ENCODE data around the gene LMCD1.

LMCD1 gene, protein sequence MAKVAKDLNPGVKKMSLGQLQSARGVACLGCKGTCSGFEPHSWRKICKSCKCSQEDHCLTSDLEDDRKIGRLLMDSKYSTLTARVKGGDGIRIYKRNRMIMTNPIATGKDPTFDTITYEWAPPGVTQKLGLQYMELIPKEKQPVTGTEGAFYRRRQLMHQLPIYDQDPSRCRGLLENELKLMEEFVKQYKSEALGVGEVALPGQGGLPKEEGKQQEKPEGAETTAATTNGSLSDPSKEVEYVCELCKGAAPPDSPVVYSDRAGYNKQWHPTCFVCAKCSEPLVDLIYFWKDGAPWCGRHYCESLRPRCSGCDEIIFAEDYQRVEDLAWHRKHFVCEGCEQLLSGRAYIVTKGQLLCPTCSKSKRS

DNA sequence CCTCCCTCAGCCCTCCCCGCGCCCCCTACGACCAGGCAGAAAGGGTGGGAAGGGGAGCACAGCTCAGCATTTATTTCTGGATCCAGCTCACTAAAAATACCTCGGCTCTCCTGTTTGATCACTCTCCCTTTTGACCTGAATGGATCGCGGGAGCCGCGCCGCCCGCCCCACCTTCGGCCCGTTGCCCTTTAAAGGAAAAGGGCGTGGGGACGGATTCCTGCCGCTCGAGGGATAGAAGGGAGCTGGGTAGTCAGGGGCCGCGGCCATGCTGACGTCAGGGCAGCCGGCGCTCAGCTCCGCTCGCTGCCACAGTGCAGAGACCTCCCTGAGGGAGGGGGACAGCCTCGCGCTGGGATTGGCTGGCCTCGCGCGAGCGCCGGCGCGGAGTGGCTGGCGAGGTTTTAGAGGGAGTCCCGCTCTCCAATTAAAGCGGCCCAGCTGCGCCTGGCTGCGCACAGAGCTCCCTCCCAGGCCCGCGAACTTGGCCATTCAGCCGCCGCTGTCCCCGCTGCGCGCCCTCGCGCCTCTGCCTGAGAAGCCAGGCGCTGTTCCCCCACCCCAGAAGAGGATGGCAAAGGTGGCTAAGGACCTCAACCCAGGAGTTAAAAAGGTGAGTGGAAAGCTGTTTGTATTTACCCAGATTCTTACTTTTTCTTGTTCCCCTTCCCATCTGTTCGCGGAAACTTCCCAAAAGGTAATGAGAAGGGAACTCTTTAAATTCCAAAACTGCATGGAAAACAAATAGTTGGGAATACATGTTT, at the start of gene LMCD1:
Gene LMCD1, plus strand, starts transcription at position 453 of the 761 bp plus-strand sequence. Its CDS starts 116 bp downstream, at position 569.
- DNase-seq = peak; percentile 84

DNA sequence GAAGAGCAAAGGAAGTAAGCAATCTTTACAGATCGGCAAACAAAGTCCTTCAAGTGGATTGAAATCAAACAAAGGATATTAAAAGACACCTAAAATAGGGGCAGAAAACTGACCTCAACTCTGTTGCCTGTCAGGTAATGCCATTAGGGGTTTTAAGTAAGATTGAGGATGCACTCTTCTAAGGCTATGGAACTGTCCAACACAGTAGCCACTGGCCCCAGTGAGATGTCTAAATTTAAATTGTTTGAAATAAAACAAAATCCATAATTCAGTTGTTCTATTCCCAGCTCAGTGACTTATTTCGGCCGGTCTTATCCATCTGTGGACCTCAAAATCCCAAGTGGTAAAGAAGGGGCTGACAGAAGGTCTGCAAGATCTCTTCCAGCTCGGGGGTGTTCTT, 49.5 kb upstream of the LMCD1 start:
- no peak for DNase-seq

DNA sequence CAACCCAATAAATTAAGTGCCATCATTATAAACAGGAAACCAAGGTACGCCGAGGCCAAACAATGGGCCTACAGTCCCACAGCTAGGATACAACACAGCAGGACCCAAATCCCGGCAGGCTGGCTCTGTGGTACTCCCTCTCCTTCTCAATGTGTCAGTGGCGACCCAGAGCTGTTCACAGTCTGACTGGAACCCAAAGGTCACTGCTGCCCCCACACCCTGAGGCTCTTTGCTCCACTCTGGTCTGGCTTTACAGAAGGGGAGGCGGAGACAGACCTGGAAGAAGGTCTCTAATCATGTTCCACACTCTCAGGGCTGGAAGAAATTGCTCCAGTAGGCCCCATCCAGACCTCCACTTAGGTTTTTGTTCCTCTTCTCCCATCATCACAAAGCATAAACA, 48.5 kb upstream of the LMCD1 start:
- no peak for DNase-seq

DNA sequence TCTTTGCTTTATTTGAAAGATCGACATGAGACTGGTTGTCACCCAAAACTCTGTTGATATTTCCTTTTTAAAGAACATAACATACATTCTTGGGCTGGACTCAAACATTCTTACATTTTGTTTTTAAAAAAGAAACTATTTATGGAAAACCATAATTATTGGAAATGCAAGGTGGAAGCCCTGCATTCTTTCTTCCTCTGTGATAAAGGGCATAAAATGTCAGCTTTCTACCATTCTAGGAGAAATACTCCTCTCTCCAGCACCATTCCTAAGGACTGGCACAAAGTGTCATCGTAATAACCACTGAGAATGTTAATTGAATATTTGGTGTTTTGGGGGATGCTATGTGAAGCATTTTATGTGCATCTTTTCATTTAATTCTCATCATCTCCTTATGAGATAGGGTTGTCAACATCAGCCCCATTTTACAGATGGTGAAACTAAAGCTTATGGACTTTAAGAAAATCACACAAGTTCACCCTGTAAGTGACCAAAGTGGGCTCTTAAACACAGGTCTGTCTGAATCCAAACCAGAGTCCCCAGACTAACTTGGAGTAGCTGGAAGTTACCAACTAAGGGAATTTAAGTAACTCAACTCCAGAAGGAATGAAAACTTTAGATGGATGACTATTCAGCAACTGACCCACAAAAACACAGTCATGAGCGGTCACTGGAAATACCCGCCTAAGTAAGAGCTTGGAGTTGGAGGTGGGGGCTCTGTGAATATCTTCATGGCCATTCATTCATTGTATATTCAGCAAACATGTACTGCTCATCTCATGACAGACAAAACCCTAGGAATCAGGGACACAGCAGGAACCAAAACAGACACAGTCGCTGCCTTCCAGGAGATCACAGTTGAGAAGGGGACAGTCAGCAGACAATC, 45.9 kb upstream of the LMCD1 start:
- DNase-seq = no peak

DNA sequence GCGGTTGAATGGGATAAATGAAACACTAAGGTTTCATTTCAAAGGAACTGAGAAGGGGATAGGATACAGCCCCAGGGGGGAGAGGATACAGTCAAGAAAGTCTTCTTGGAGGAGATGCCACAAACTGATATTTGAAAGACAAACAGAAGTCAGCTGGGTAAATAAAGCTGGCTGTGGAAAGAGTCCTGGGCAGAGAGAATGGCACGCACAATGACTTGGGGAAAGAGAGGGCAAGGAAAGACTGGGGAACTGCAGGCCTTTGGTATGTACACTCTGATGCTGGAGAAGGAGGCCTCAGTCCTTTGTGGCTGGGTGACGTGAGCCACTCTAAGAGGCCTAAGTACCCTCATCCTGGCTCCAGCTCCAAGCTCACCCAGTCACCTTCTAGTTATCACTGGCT, 45.2 kb upstream of the LMCD1 start:
- DNase-seq = no peak

DNA sequence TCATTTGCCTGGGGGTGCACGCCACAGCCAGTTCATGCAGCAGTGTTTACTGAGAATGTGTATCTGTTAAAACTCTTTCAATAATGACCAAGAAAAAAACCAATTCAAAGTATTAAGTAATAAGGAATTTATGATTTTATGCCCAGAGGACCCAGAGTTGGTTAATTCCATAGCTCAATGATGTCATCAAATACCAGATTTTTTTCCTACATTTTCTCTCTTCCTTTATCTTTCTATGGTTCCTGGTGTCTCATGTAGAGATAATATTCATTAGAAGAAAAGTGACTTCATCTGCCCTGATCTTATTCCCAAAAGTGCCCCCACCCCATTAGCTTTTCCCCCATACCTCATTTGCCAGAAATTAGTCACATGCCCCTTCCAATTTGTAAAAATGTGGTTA, 44.6 kb upstream of the LMCD1 start:
- no peak for DNase-seq

DNA sequence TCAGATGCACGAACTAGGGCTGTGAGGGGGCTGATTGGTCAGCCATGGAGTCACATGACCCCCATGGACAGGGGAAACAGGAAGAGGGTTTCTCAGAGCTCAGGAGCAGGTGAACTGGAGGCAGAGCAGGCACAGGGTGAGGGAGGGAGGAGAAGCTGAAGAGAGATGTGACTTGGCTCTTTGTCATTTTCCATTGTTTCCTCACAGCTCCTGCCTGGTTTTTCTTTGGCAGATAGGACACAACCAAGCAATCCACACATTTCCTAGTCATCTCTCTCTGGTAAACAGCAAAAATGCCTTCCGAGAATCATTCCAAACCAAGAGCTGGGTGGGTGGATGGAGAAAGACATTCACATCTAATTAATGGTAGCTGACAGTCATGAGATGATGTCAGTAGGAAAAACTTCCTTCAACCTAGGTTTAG, 43.4 kb upstream of the LMCD1 start:
- DNase-seq = no peak

DNA sequence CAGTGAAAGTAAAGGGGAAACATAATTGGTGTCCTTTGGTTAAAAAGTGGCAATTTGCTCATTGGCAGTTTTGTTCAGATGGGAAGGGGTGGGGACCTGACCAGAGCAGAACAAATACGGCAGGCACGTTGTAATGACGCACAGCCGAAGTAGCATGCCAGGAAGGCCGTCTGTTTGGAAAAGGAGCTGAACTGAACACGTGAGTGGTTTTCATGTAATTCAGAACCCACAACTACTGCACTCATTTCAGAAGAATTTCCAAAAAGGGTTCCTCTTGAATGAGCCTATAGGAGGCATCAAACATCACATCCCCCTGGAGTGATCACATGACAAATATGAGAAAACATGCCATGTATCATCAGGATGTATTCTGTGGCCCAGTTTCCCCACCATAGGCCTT, 42.9 kb upstream of the LMCD1 start:
- DNase-seq = no peak

DNA sequence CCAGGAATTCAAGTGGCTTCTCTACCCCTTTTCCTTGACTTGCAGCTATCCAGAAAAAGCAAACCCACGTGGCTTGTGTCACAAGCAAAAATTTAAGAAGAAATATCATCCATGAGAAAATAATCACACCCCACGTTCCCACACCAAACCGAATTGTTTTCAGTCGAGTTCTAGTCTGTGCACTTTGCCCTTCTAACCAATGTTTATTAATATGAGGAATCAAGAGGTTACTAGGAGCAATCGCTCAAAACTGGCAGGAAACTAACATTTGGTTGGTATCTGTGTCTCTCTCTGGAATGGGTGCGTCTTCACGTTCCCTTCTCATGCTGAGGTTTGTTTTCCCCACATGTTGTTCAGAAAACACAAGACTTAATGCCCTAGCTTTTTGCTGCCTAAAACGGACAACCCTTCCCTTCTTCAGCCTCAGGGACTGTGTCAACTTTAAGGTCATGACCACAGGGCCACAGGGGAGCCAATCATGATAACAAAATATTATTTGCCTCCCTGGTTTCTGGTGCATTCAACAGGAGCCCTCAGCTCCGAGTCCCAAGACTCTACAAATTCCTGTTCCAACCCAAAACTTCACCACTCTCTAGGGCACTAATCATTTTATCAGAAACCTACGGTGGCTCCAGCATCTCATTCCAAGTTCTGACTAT, 41.4 kb upstream of the LMCD1 start:
- no peak for DNase-seq

DNA sequence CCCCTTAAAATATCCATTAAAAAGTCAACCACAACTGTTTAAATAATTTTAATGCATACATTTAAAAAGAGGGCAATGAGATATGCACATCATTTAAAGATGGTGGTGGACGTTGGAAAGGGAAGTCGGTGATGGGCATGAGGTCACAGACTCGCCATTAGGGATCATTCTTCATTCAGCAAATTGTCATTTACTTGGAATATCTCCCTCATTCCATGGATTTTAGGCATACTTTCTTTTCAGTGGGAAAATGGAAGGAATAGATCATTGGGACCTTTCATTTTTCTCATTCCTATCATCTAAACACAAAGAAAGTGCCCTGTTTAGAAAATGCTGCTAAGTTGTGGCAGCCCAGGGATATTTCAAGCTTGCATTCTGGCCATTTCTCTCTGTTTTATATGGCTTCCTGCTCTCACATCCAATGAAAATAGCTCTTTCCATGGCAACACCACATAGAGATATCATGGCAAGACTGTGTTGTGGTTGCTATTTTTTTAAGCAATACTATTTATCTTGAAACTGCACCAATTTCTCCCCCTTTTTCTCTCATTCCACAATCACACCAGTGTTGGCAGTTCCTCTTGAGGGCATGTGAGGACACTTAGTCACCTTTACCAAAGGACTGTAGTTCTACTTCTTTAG, 40.7 kb upstream of the LMCD1 start:
- DNase-seq = no peak

DNA sequence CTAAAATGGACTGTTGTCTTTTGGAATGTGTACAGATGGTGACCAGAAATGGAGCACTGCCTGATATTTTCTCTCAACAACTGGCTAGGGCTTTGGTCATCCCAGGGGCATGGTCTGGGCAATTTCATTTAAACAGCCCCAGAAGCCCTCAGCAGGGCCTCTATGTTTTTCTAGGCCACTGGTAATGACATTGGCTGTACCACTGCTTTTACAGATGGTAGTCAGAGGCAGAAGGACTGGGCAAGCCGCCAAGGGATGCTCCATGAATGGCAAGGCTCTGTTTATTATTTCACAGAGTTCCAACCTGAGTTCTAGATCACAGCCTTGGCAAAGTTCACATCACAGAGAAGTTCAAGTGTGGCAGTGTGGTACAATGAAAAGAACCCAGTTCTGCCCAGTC, 37.0 kb upstream of the LMCD1 start:
- DNase-seq = no peak

DNA sequence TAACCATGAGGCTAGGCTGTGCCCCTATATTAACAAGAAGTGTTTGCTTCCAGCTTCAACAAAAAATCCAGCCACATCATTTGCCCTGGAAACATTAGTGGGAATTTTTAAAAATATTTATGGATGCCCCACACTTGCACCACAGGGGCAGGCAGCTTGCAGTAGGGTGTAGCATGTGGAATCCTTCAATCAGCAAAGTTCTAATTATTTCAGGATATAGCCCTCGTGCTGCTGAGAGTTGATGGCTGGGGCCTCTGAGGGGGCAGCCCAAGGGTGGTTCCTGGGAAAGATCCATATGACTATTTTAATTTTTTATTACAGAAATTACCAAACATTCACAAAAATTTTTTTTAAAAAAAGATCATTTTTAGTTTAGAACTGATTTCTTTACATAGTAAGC, 35.1 kb upstream of the LMCD1 start:
- DNase-seq = no peak

DNA sequence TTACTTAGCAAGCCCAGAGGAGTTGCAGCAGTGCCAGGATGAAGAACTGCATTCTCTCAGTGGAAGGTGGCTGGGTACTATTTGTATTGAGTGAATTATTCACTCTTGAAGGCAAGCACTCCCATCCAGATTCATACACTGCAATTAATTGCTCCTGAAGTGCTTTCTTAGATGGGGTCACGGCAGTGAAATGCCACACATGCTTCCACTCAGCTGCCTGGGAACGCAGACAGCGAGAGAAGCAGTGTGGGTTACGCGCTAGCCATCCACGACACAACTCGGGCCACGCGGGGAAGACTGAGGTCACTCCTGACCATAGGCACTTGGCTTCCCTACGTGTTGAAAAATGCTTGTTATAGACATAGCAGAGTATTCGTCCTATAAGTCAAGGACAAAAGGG, 30.8 kb upstream of the LMCD1 start:
- no peak for DNase-seq

DNA sequence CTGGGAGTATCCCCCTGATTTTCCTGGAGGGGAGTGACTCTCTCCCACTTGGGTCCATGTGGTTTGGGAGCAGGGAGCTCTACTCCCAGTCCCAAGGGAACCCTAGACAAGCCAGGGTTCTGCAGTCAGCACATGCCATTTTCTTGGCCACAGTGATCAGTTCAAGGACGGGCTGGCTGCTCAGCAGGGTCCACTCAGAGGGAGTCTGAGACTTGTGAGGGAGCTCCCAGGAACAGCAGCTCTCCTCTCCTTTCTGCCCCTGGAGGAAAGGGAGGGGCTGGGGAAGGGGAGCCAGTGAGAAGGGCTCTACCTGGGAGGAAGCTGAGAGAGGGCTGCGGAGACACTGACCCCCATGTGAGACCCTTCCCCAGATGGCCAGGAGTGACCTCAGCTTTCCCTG, 29.1 kb upstream of the LMCD1 start:
- DNase-seq = no peak

DNA sequence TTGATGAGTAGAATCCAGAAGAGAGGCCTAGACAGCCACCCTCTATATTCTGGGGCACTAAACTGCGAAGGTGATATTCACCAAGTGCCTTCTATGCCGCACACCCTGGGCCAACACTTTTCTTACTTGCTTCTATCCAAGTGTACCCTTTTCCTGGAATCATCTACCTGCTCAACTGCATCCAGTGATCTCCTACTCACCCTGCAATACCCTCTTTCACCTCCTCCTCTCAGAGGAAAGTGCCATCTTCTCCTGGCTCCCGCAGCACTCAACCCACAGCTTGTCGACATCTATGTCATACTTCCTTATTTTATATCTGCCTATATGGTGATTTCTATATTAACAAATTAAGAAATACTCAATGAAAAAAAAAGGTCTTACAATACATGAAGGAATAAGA, 28.6 kb upstream of the LMCD1 start:
- no peak for DNase-seq

DNA sequence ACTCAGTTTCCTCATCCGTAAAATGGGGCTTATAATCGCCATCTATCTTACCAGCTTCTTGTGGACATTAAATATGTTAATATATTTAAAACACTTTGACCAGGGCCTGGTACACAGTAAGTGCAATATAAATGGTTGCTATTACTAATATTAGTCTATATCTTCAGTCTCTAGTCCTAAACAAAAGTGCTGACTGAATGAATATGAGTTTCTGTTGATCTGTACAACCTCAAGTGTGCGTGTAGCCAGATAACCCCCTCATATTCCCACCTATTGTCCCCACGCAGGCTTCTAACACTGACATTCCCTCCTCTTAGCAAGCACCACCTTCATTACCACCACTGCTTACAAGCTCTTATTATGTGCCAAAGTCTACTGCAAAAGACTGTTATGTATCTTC, 27.6 kb upstream of the LMCD1 start:
- DNase-seq = no peak

DNA sequence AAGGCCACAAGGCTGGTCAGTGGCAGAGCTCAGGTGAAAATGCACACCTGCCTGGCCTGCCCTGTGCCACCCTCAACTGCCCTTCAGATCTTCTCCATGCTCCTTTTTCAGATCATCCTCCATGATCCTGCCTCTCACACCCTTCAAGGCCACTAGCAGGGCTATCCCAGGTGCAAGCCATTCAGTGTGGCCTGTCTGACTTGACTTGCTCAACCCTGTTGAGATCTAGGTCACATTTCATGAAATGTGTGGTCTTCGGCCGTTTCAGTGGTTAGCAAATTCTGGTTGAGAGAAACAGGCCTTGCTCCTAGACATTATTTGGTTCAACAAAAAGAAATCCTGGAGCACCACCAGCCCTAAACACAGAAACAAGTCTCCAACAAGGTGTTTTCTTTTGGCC, 26.6 kb upstream of the LMCD1 start:
- DNase-seq = no peak

DNA sequence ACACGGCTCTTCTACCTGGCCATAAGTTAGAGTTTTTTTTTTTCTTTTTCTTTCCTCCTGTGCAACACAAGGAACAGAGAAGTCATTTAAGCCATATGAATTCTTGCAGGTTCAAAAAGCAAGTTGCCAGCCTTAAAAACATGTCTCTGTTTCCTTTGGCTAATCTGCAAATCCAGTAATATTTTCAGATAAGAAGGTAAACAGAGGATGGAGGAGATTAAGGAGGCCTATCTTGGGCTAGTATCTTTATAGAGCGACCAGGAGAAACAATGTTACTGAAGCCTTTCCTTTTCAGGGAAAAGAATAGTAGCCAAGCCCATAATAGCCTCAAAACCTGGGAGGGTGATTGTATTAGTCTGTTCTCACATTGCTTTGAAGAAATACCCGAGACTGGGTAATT, 20.9 kb upstream of the LMCD1 start:
- no peak for DNase-seq

DNA sequence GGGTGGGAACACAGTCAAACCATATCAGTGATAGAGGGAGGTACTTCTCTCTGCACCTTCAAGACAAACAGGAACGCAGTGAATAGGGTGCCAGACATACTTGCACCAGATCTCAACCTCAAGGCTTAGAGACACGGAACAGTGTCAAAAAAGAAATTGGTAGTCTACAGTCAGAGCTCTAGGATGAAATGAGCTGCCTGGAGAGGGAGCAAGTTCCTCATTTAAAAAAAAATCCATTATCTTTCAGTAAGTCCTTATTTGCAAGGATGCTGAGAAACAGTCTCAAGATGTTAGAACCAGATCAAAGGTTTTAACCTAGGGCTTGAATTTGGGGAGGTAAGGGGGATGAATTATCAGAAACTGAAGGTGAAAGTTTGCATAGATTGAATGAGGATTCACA, 20.2 kb upstream of the LMCD1 start:
- DNase-seq = no peak

DNA sequence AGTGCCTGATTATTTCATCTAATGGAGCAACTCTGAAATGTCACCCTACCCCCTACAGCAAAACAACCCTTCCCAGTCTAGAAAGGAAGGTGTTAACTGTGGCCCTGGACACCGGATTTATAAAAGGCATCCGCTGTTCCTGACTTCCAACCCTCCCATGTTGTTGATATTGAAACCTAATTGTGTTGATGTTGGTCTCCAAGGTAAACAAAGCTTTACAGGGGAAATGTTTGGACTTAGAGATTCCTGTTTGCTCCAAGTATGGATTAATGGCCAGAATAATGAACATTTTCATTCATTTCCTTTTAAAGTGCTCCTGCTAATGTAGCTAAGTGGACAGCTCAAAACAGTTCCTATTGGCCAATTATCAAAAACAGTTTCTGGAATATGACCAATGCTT, 19.4 kb upstream of the LMCD1 start:
- no peak for DNase-seq

DNA sequence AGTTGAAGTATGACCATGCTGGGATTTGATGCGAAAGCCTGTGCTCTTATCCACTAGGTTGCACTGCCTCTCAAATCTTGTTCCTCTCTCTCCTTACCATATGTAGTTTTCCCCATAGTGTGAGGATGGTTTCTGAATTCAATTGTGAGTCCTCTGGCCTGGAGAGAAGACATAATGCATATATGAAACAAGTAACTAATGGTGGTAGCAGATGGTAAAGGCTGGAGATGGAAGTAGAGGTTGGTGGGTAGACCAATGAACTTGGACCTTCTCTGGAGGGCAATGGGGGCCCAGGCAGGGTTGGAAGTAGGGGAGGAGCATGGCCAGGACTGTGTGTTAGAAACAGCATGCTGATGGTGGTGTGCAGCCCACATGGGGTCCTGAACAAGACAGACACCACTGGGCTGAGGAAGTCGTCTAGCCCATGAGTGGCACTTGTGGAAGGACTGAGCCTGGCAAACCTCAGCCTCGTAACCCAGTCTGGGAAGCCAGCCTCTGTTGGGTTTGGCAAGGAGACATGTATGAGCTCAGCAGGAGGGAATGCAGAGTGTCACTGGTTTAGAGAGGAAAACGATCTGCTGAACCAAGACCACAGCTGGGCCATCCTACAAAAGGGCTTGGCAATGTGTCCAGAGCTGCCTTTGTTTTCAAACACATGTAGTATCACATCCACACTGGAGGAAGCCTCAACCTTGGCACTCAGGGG, 18.5 kb upstream of the LMCD1 start:
- DNase-seq = no peak

Measured in NCI-H1048 (cell line).